Nephron progenitor cell (in vitro differentiated cells): Measurements from ENCODE around the gene TRIM67.
A peak's percentile ranks its signal among the peaks of the same experiment; 100 is the strongest.

Experiments used
- DNase-seq: peaks from one replicate; pipeline ENCODE4 v3.0.0; 2021
- H3K27ac Mint-ChIP-seq: 2 replicates; pipeline ENCODE4 v1.8.0; 2021; ENCODE audit warnings: mild to moderate bottlenecking, moderate library complexity, mixed read lengths
- H3K27me3 Mint-ChIP-seq: 2 replicates; pipeline ENCODE4 v1.8.0; 2021; ENCODE audit warnings: mild to moderate bottlenecking, low read depth, mixed read lengths; ENCODE audit not compliant: poor library complexity
- H3K36me3 Mint-ChIP-seq: 2 replicates; pipeline ENCODE4 v1.8.0; 2021; ENCODE audit warnings: low read depth, mixed read lengths
- H3K4me1 Mint-ChIP-seq: 2 replicates; pipeline ENCODE4 v1.8.0; 2021; ENCODE audit warnings: mixed read lengths
- H3K4me3 Mint-ChIP-seq: 2 replicates; pipeline ENCODE4 v1.8.0; 2021; ENCODE audit warnings: mild to moderate bottlenecking, moderate library complexity, mixed read lengths
- H3K9me3 Mint-ChIP-seq: 2 replicates; pipeline ENCODE4 v1.8.0; 2021; ENCODE audit warnings: mild to moderate bottlenecking, moderate library complexity, mixed read lengths
- CTCF ChIP-seq: fragments of 200-600 bp; sonication (generic); IDR thresholded peaks from 2 replicates; pipeline ENCODE4 v1.5.0; 2021; ENCODE audit warnings: antibody characterized with exemption

Gene TRIM67

GRCh38 chr1:231213831-231214573, 52.1 kb downstream of the TRIM67 start:
- Mint-ChIP-seq H3K36me3 (no peaks in the 10 kb centered on the region), H3K4me1 (no peaks in the 10 kb centered on the region), H3K4me3 (no peak overlapping the region), H3K27ac (no peak overlapping the region), H3K9me3 (no peaks in the 10 kb centered on the region), H3K27me3 (peaks cover 84% of the 10 kb centered on the region)
- no peak for TF ChIP-seq CTCF
- no peak for DNase-seq

- no peak for DNase-seq
- no peak overlapping the region for H3K4me3 Mint-ChIP-seq
Observed at GRCh38 chr1:231214918-231215680, 53.2 kb downstream of the TRIM67 start.

GRCh38 chr1:231215681-231216385, 54.0 kb downstream of the TRIM67 start:
- no peaks in the 10 kb centered on the region for H3K36me3 Mint-ChIP-seq
- no peak for TF ChIP-seq CTCF
- H3K9me3 Mint-ChIP-seq = no peaks in the 10 kb centered on the region
- H3K27ac Mint-ChIP-seq = no peak overlapping the region
- peaks cover 87% of the 10 kb centered on the region for H3K27me3 Mint-ChIP-seq
- H3K4me3 Mint-ChIP-seq = no peak overlapping the region
- no peak for DNase-seq
- no peaks in the 10 kb centered on the region for H3K4me1 Mint-ChIP-seq

More at GRCh38 chr1:231214918-231215680, 53.2 kb downstream of the TRIM67 start:
- H3K36me3 Mint-ChIP-seq = no peaks in the 10 kb centered on the region
- no peak for TF ChIP-seq CTCF
- H3K4me1 Mint-ChIP-seq = no peaks in the 10 kb centered on the region
- H3K27me3 Mint-ChIP-seq = peaks cover 84% of the 10 kb centered on the region
- no peak overlapping the region for H3K27ac Mint-ChIP-seq
- no peaks in the 10 kb centered on the region for H3K9me3 Mint-ChIP-seq

- Mint-ChIP-seq H3K4me3 (no peak overlapping the region), H3K9me3 (no peaks in the 10 kb centered on the region), H3K27ac (no peak overlapping the region), H3K4me1 (no peaks in the 10 kb centered on the region), H3K36me3 (no peaks in the 10 kb centered on the region), H3K27me3 (peaks cover 83% of the 10 kb centered on the region)
- no peak for TF ChIP-seq CTCF
- peak; percentile 19 for DNase-seq
Observed at GRCh38 chr1:231216498-231216897, 54.6 kb downstream of the TRIM67 start.

GRCh38 chr1:231217056-231217455, 55.2 kb downstream of the TRIM67 start:
- Mint-ChIP-seq H3K27me3 (peaks cover 77% of the 10 kb centered on the region), H3K36me3 (no peaks in the 10 kb centered on the region), H3K9me3 (no peaks in the 10 kb centered on the region), H3K4me1 (no peaks in the 10 kb centered on the region), H3K27ac (no peak overlapping the region), H3K4me3 (no peak overlapping the region)
- no peak for DNase-seq
- no peak for TF ChIP-seq CTCF
